A549 (cell line): Measurements from ENCODE around the gene NCSTN. TPM values are rescaled to one million over a fixed set of nuclear protein-coding genes. Genes with fewer than 3 reads are reported as not detected.

Experiments used
- ATAC-seq, 2 experiments: fragments of 200-7000 bp in 1 of 2; fragments of >200 bp in 1 of 2; cut with Nextera tagmentation in 1 of 2; cut with Tn5 transposase in 1 of 2; 3 replicates each; pipeline versions ENCODE4 v1.8.0 to v1.9.1; 2018 to 2020; ENCODE audit warnings: mild to moderate bottlenecking in 1 of 2, moderate library complexity in 1 of 2
- CTCF ChIA-PET: fragments of 300-600 bp; sonication (Branson Sonifier 250); formaldehyde crosslinking; extraction: SDS; loops from one replicate; lab custom pipeline; 2021; ENCODE audit warnings: antibody characterized with exemption, inconsistent platforms; lab: Yijun Ruan, JAX
- POLR2A ChIA-PET: fragments of 350-600 bp; formaldehyde crosslinking; extraction: SDS; loops from one replicate; lab custom pipeline; 2021; ENCODE audit warnings: antibody characterized with exemption, inconsistent platforms; lab: Yijun Ruan, JAX
- DNase-seq, 2 experiments: peaks; one replicate each; pipeline versions ENCODE4 v3.0.0 to v3.0.0-alpha.2; 2011 to 2016; ENCODE audit warnings: low read depth in 1 of 2, low spot score in 1 of 2
- FAIRE-seq: peaks from 2 replicates; lab custom pipeline; 2011; peaks lifted over from hg19 to GRCh38; lab: Jason Lieb, UNC
- H3K27ac ChIP-seq, 2 experiments: fragments of >200 bp; sonication (Bioruptor Twin); formaldehyde crosslinking; 3 replicates each; pipeline ENCODE4 v1.5.1; 2016 to 2017
- H3K4me1 ChIP-seq: fragments of >200 bp; sonication (Bioruptor Twin); formaldehyde crosslinking; 3 replicates; pipeline ENCODE4 v1.6.1; 2016
- H3K4me2 ChIP-seq: fragments of >200 bp; sonication (Bioruptor Twin); formaldehyde crosslinking; 3 replicates; pipeline ENCODE4 v1.6.1; 2016
- H3K4me3 ChIP-seq: fragments of >200 bp; sonication (Bioruptor Twin); formaldehyde crosslinking; 3 replicates; pipeline ENCODE4 v1.5.1; 2016
- H3K9me3 ChIP-seq: fragments of >200 bp; sonication (Bioruptor Twin); formaldehyde crosslinking; 3 replicates; pipeline ENCODE4 v1.6.1; 2016
- CBX2 ChIP-seq: fragments of 200-600 bp; sonication (generic); IDR thresholded peaks from 2 replicates; pipeline ENCODE4 v1.6.1; 2016; ENCODE audit warnings: low read depth, mild to moderate bottlenecking, borderline replicate concordance
- CEBPB ChIP-seq, 2 experiments: fragments of >200 bp in 1 of 2; sonication (Bioruptor Twin) in 1 of 2; formaldehyde crosslinking in 1 of 2; IDR thresholded peaks; 2 replicates each; pipeline ENCODE4 v1.6.1; 2012 to 2016
- CHD2 ChIP-seq: fragments of 150-350 bp; IDR thresholded peaks from 2 replicates; pipeline ENCODE4 v1.6.1; 2014; ENCODE audit warnings: low read length; ENCODE audit not compliant: partially characterized antibody
- CHD4 ChIP-seq: fragments of 200-600 bp; sonication (generic); IDR thresholded peaks from 2 replicates; pipeline ENCODE4 v1.6.1; 2016; ENCODE audit warnings: antibody characterized with exemption, mild to moderate bottlenecking, borderline replicate concordance
- EHF ChIP-seq: fragments of 250-450 bp; sonication (Bioruptor Pico); IDR thresholded peaks from 2 replicates; pipeline ENCODE4 v1.5.0; 2020; ENCODE audit warnings: mild to moderate bottlenecking
- FOSB ChIP-seq: fragments of 250-450 bp; sonication (Bioruptor Pico); IDR thresholded peaks from 2 replicates; pipeline ENCODE4 v1.5.0; 2020; ENCODE audit warnings: mild to moderate bottlenecking, moderate library complexity
- FOSL2 ChIP-seq, 2 experiments: fragments of 450-650 bp in 1 of 2; fragments of >200 bp in 1 of 2; sonication (Bioruptor Twin) in 1 of 2; formaldehyde crosslinking; IDR thresholded peaks; 2 replicates each; pipeline versions ENCODE4 v1.5.0 to v1.6.1; 2016 to 2020; ENCODE audit warnings: mild to moderate bottlenecking in 1 of 2, moderate library complexity in 1 of 2
- FOXS1 ChIP-seq: fragments of 250-450 bp; sonication (Bioruptor Pico); IDR thresholded peaks from 2 replicates; pipeline ENCODE4 v1.5.0; 2020; ENCODE audit warnings: mild to moderate bottlenecking, moderate library complexity
- GATA3 ChIP-seq: IDR thresholded peaks from 2 replicates; pipeline ENCODE4 v1.6.1; 2012; ENCODE audit warnings: borderline replicate concordance
- HOXA7 ChIP-seq: fragments of 250-450 bp; sonication (Bioruptor Pico); IDR thresholded peaks from 2 replicates; pipeline ENCODE4 v1.5.0; 2020; ENCODE audit warnings: mild to moderate bottlenecking, moderate library complexity
- JUN ChIP-seq, 2 experiments: fragments of >200 bp; sonication (Bioruptor Twin); formaldehyde crosslinking; IDR thresholded peaks; 2 replicates in 1 of 2; 3 replicates in 1 of 2; pipeline ENCODE4 v1.6.1; 2016 to 2017
- KDM1A ChIP-seq: fragments of 200-600 bp; sonication (generic); IDR thresholded peaks from 2 replicates; pipeline ENCODE4 v1.6.1; 2016; ENCODE audit warnings: low read depth, mild to moderate bottlenecking
- MAZ ChIP-seq: fragments of 150-350 bp; IDR thresholded peaks from 2 replicates; pipeline ENCODE4 v1.6.1; 2014; ENCODE audit warnings: antibody characterized with exemption, low read depth, low read length, borderline replicate concordance
- MYC ChIP-seq: IDR thresholded peaks from 2 replicates; pipeline ENCODE4 v1.6.1; 2012; ENCODE audit warnings: mild to moderate bottlenecking, inconsistent platforms, low read length, improper control_type of control experiment, borderline replicate concordance
- POLR2A ChIP-seq: IDR thresholded peaks from 2 replicates; pipeline ENCODE4 v1.6.1; 2012; ENCODE audit warnings: mild to moderate bottlenecking, low read length
- RAD21 ChIP-seq, 2 experiments: fragments of >200 bp in 1 of 2; sonication (Bioruptor Twin) in 1 of 2; formaldehyde crosslinking in 1 of 2; IDR thresholded peaks in 1 of 2; conservative IDR thresholded peaks in 1 of 2; 2 replicates in 1 of 2; 3 replicates in 1 of 2; pipeline ENCODE4 v1.6.1; 2012 to 2018; ENCODE audit warnings: inconsistent platforms in 1 of 2
- SMC3 ChIP-seq: fragments of >200 bp; sonication (Bioruptor Twin); formaldehyde crosslinking; IDR thresholded peaks from 3 replicates; pipeline ENCODE4 v1.6.1; 2018; ENCODE audit warnings: inconsistent platforms
- TFCP2L1 ChIP-seq: fragments of 250-450 bp; sonication (Bioruptor Pico); IDR thresholded peaks from 2 replicates; pipeline ENCODE4 v1.5.0; 2021; ENCODE audit warnings: mild to moderate bottlenecking
- ZC3H11A ChIP-seq: fragments of 450-650 bp; IDR thresholded peaks from 2 replicates; pipeline ENCODE4 v1.6.1; 2014; ENCODE audit warnings: antibody characterized with exemption, mild to moderate bottlenecking
- ZFP36 ChIP-seq: fragments of 450-650 bp; IDR thresholded peaks from 2 replicates; pipeline ENCODE4 v1.6.1; 2014; ENCODE audit warnings: borderline replicate concordance; ENCODE audit not compliant: partially characterized antibody
- ZNF302 ChIP-seq: fragments of 250-450 bp; sonication (Bioruptor Pico); IDR thresholded peaks from 2 replicates; pipeline ENCODE4 v1.9.0; 2021; ENCODE audit warnings: inconsistent platforms, mild to moderate bottlenecking, moderate library complexity
- ZSCAN20 ChIP-seq: fragments of 250-450 bp; sonication (Bioruptor Pico); IDR thresholded peaks from 2 replicates; pipeline ENCODE4 v1.8.0; 2022; ENCODE audit warnings: mild to moderate bottlenecking, moderate library complexity
- WGBS: methylation state at CpG from one replicate; pipeline ENCODE4 v1.1.6; 2017; ENCODE audit errors: missing lambda C conversion rate; 5-methylcytosine and 5-hydroxymethylcytosine counted together
- polyA plus RNA-seq, 4 experiments: library from polyadenylated mRNA; depleted of rRNA in 3 of 4; stranded (reverse); fragments of >200 nt; fragmentation: RNase III in 1 of 4; extraction: RNeasy Plus Mini Kit Qiagen cat#74134 plus additional on column Dnase treatment in 1 of 4; gene quantifications; 2 replicates in 3 of 4; 3 replicates in 1 of 4; pipeline ENCODE4 v1.2.3, GENCODE V29; 2011 to 2017
- TF ChIP-seq, protein P1 (sequence below): fragments of >200 bp; sonication (Bioruptor Twin); formaldehyde crosslinking; IDR thresholded peaks from 3 replicates; pipeline ENCODE4 v1.6.1; 2016
- TF ChIP-seq, protein P2 (sequence below): IDR thresholded peaks from 2 replicates; pipeline ENCODE4 v1.6.1; 2012
- TF ChIP-seq, protein P3 (sequence below): fragments of >200 bp; sonication (Bioruptor Twin); formaldehyde crosslinking; IDR thresholded peaks from 3 replicates; pipeline ENCODE4 v1.5.1; 2016
- TF ChIP-seq, protein P4 (sequence below): IDR thresholded peaks from 2 replicates; pipeline ENCODE4 v1.6.1; 2012
- TF ChIP-seq, protein P5 (sequence below): fragments of 150-350 bp; IDR thresholded peaks from 2 replicates; pipeline ENCODE4 v1.6.1; 2014; ENCODE audit warnings: low read depth, mild to moderate bottlenecking, low read length
- TF ChIP-seq, protein P6 (sequence below): fragments of 250-450 bp; sonication (Bioruptor Pico); IDR thresholded peaks from 2 replicates; pipeline ENCODE4 v1.5.0; 2021; ENCODE audit warnings: mild to moderate bottlenecking, moderate library complexity, borderline replicate concordance

The NCSTN gene
- polyA plus RNA-seq, 2 of the 4 experiments (the other 2 are of a cell fraction) = 41.6 to 91.6 TPM

DNA sequence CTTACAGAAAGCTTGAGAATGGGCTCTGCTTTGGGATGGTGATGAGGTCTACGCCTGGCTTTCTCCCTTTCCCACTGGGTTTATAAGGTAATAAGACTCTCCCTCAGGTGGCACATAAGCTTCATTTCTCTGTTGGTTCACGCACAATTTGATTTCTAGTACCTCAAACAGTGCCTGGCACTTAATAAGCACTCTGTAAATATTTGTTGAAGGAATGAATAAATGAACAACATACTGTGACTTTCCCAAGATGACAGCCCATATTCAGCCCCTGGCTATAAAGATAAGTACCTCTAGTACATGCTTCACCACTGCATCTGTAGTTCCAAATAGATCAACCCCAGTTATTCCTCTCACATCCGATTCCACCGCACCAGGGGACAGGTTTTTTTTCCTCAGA lies 17.9 kb upstream of the NCSTN start:
- POLR2A ChIA-PET = no interaction called here
- DNase-seq = no peak
- Histone ChIP-seq H3K27ac (no peak overlapping the region), H3K4me1 (no peaks in the 10 kb centered on the region), H3K9me3 (no peaks in the 10 kb centered on the region), H3K4me2 (no peak overlapping the region), H3K4me3 (no peak overlapping the region)
- TF ChIP-seq CBX2 (no peak), POLR2A (no peak), EHF (CRISPR knock-in tag) (no peak), RAD21 (conservative IDR thresholded peaks at IDR 0.05 in 1 of 2, IDR thresholded peaks at IDR 0.05 in 1 of 2) (no peak), FOSB (CRISPR knock-in tag) (no peak), HOXA7 (CRISPR knock-in tag) (no peak), CHD4 (no peak), MYC (no peak), ZSCAN20 (CRISPR knock-in tag) (no peak), FOSL2 (IDR thresholded peaks at IDR 0.05) (no peak), FOSL2 (CRISPR knock-in tag; IDR thresholded peaks at IDR 0.05) (no peak), GATA3 (no peak), ZFP36 (no peak), JUN (IDR thresholded peaks at IDR 0.05) (no peak), ZC3H11A (no peak), CEBPB (IDR thresholded peaks at IDR 0.05) (no peak), FOXS1 (CRISPR knock-in tag) (no peak)
- TF ChIP-seq, protein P1, sequence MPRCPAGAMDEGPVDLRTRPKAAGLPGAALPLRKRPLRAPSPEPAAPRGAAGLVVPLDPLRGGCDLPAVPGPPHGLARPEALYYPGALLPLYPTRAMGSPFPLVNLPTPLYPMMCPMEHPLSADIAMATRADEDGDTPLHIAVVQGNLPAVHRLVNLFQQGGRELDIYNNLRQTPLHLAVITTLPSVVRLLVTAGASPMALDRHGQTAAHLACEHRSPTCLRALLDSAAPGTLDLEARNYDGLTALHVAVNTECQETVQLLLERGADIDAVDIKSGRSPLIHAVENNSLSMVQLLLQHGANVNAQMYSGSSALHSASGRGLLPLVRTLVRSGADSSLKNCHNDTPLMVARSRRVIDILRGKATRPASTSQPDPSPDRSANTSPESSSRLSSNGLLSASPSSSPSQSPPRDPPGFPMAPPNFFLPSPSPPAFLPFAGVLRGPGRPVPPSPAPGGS = no peak
- TF ChIP-seq, protein P2, sequence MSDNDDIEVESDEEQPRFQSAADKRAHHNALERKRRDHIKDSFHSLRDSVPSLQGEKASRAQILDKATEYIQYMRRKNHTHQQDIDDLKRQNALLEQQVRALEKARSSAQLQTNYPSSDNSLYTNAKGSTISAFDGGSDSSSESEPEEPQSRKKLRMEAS = no peak
- TF ChIP-seq, protein P3, sequence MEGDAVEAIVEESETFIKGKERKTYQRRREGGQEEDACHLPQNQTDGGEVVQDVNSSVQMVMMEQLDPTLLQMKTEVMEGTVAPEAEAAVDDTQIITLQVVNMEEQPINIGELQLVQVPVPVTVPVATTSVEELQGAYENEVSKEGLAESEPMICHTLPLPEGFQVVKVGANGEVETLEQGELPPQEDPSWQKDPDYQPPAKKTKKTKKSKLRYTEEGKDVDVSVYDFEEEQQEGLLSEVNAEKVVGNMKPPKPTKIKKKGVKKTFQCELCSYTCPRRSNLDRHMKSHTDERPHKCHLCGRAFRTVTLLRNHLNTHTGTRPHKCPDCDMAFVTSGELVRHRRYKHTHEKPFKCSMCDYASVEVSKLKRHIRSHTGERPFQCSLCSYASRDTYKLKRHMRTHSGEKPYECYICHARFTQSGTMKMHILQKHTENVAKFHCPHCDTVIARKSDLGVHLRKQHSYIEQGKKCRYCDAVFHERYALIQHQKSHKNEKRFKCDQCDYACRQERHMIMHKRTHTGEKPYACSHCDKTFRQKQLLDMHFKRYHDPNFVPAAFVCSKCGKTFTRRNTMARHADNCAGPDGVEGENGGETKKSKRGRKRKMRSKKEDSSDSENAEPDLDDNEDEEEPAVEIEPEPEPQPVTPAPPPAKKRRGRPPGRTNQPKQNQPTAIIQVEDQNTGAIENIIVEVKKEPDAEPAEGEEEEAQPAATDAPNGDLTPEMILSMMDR = no peak
- TF ChIP-seq, protein P4, sequence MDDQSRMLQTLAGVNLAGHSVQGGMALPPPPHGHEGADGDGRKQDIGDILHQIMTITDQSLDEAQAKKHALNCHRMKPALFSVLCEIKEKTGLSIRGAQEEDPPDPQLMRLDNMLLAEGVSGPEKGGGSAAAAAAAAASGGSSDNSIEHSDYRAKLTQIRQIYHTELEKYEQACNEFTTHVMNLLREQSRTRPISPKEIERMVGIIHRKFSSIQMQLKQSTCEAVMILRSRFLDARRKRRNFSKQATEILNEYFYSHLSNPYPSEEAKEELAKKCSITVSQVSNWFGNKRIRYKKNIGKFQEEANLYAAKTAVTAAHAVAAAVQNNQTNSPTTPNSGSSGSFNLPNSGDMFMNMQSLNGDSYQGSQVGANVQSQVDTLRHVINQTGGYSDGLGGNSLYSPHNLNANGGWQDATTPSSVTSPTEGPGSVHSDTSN = no peak
- 91% methylated on average over 4 of the region's 4 CpGs for WGBS
- no peak for ATAC-seq
- CTCF ChIA-PET = interaction anchor here (0.9 to 1.8 kb wide), 4 partner anchors 13 to 224 kb away, joined by 3 to 9 read pairs (median 4); no protein-coding TSS in a partner anchor
- FAIRE-seq = no peak

DNA sequence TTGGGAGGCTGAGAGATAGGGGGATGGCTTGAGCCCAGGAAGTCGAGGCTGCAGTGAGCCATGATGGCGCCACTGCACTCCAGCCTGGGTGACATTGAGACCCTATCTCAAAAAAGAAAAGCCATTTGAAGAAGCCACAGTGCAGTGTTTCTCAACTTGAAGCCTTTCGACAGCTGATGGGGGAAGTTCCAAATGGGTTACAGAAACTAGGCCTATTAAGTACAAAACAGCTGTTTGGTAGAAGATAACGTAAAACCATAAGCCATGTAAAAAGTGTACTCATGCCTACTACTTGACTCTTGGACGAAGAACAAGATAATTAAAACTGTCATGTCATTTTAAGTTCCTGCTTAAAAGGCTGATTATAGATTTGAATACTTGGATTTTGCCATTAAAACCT lies 16.8 kb upstream of the NCSTN start:
- Histone ChIP-seq H3K4me1 (no peaks in the 10 kb centered on the region), H3K4me3 (no peak overlapping the region), H3K9me3 (no peaks in the 10 kb centered on the region), H3K4me2 (no peak overlapping the region), H3K27ac (no peak overlapping the region)
- FAIRE-seq = no peak
- ChIA-PET CTCF (no interaction called here), POLR2A (no interaction called here)
- DNase-seq = no peak
- 93% methylated on average over 5 of the region's 5 CpGs for WGBS
- no peak for ATAC-seq
- TF ChIP-seq TFCP2L1 (CRISPR knock-in tag) (no peak), POLR2A (no peak), KDM1A (no peak), MAZ (no peak), CHD2 (no peak), ZFP36 (no peak), SMC3 (no peak), CBX2 (no peak), FOSB (CRISPR knock-in tag) (no peak), ZNF302 (CRISPR knock-in tag) (no peak)
- TF ChIP-seq, protein P1 = no peak
- TF ChIP-seq, protein P5, sequence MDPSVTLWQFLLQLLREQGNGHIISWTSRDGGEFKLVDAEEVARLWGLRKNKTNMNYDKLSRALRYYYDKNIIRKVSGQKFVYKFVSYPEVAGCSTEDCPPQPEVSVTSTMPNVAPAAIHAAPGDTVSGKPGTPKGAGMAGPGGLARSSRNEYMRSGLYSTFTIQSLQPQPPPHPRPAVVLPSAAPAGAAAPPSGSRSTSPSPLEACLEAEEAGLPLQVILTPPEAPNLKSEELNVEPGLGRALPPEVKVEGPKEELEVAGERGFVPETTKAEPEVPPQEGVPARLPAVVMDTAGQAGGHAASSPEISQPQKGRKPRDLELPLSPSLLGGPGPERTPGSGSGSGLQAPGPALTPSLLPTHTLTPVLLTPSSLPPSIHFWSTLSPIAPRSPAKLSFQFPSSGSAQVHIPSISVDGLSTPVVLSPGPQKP = no peak
- TF ChIP-seq, protein P6, sequence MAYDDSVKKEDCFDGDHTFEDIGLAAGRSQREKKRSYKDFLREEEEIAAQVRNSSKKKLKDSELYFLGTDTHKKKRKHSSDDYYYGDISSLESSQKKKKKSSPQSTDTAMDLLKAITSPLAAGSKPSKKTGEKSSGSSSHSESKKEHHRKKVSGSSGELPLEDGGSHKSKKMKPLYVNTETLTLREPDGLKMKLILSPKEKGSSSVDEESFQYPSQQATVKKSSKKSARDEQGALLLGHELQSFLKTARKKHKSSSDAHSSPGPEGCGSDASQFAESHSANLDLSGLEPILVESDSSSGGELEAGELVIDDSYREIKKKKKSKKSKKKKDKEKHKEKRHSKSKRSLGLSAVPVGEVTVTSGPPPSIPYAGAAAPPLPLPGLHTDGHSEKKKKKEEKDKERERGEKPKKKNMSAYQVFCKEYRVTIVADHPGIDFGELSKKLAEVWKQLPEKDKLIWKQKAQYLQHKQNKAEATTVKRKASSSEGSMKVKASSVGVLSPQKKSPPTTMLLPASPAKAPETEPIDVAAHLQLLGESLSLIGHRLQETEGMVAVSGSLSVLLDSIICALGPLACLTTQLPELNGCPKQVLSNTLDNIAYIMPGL = no peak
